NCI-H2227 (cell line): ENCODE data around the gene CCDC57.
A peak's percentile ranks its signal among the peaks of the same experiment; 100 is the strongest.
"Not testable (repeated sequence)": the region's sequence is repeated elsewhere in the genome, so short reads cannot be mapped to it uniquely, and the experiment has no call there.

Source experiments
- DNase-seq: peaks from one replicate; lab custom pipeline; 2025; ENCODE audit not compliant: unreplicated experiment; lab: John Stamatoyannopoulos, UW

The CCDC57 gene

GRCh38 chr17:82226146-82226808 lies 13.6 kb upstream of the CCDC57 start:
- no peak for DNase-seq

DNA sequence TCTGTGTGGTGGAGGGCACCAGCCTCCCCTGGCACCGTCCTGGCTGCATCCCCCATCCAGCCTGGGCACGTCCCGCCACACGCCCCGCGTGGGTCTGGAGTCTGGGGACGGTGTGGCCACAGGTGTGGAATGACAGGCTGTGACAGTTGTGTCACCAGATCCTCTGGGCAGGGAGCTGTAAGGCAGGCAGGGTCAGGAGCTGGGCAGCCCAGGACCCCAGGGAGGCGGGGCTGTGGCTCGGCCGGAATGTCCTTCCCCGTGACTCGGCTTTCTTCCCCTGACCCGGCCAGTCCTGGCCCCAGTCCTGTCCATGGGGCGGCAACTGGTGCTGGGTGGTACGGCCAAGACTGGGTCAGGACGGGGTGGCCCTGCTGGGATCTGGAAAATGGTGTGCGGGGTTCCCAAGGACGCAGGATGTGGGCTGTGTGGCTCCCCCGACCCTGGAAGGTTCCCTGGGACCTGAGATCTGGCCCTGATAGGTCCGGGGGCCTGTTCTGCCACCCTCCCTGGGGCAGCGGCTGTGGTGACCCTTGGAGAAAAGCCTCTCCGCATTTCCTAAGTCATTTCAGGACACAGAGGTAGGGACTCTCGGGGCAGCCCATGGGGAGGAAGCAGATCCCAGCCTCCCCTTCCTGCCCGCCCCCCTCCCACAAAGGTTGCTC lies 12.9 kb upstream of the CCDC57 start:
- DNase-seq, result no peak

DNA sequence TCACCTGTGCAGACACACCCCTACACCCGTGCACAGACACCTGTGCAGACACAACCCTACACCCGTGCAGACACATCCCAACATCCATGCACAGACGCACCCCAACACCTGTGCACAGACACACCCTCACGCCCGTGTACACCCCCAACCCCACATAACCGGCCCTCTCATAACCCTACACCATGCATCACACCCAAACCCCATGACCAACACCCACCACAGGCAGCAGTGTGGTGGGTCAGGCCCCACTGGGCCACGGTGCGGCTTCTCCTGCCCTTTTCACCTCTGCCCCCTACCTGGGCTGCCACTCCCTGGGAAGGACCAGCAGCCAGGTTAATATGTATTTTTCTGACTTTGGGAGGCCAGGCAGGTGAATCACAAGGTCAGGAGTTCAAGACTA lies 12.0 kb upstream of the CCDC57 start:
- DNase-seq, result no peak

DNA sequence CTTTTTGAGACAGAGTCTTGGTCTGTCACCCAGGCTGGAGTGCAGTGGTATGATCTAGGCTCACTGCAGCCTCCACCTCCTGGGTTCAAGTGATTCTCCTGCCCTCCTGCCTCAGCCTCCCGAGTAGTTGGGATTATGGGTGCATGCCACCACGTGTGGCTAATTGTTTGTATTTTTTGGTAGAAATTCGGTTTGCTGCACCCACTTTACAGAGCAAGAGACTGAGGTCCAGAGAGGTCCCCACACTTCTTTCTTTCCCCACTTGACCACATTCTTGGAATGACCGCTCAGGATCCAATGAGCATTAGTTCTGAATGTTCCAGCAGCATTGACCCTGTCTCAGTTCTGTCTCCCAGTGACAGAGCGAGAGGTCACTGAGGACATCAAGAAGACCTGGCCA lies 10.9 kb upstream of the CCDC57 start:
- no peak for DNase-seq

DNA sequence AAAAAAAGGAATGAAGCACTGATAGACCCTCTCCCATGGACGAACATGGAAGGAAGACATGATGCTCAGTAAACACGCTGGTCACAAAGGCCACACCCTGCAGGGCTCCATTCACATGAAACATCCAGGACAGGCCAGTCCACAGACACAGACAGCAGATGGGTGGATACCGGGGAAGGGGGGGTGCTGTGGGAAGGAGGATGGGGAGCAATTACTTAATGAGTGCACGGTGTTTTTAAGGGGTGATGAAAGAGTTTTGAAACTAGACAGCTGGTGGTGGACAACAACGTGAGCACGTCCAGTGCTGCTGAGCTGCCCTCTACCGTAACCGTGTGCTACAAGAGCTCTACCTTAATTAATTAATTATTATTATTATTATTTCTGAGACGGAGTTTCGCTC lies 10.2 kb upstream of the CCDC57 start:
- DNase-seq, result no peak

GRCh38 chr17:82221341-82221902 lies 8.8 kb upstream of the CCDC57 start:
- no peak for DNase-seq

GRCh38 chr17:82219753-82220709 lies 7.4 kb upstream of the CCDC57 start:
- DNase-seq, result no peak

DNA sequence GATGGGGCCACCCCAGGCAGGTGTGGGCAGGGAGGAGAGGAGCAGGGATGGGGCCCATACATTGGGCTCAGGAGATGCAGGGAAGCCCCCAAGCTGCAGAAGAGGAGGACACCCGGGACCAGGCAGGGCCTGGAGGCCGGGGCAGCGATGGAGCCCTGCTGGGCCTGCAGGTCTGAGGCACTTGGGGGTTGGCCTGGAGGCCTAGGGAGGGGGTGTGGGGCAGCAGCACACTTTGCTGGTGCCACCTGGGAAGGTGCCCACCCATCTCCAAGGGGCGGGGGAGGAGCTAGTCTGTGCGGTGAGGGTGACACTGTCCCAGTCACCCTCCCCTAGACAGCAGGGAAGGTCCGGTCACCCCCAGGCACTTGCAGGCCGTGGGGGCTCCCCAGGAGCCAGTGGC lies 6.4 kb upstream of the CCDC57 start:
- no peak for DNase-seq

DNA sequence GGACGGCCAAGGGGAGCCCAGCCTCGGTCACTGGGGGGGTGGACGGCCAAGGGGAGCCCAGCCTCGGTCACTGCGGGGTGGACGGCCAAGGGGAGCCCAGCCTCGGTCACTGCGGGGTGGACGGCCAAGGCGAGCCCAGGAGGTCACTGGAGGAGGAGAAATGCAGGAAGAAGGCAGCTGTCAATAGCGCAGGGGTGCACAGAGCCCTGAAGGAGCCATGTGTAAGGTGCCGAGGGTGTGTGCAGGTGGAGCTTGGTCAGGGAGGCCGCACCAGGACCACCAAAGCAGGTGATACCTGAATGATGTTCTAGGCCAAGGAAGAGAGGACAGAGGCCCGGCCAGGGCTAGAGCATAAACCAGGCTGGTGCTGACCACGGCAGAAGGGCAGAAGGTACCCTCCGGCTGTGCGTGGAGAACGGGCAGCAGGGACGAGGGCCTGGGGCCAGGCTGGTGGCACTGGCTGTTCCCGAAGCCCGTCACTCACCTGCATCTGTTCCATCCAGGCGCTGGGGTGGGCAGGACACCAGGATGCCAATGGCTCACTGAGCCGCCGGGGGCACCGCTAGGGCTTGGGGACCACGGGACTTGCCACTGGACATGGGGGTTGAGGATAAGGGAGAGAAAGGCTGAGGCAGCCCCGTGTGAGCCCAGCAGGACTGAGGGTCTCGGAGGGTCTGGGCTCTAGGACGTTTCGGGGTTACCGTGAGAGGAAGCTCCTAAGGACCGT lies 5.9 kb upstream of the CCDC57 start:
- DNase-seq, result no peak

DNA sequence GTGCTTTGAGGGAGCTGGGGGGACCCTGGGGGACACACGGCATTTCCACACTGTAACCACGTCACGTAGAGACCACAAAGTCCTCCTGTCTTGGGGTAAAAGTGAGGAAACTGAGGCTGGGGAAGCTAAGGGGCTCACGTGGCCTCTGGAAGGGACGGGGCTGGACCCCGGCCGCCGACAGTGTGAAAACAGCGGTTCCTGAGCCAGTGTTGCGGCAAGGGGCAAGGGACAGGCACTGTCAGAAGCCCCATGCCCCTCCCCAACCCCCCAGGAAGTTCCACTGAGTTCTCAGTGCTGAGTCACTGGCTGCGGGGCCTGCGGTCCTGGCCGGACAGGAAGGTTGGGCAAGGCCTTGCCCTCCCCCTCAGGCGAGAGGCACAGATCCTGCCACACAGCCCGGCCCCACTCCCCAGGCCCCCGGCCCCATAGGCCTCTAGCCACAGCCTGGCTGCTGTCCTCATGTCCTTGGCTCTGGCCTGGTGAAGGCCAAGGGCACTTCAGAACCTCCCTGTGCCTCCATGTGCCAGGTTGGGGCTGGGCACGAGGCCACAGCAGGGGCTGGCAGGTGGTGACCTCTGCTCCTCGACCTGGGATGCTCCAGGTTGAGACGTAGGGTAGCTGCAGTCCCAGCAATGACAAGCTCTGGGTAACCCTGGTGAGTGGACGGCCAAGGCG lies 5.0 kb upstream of the CCDC57 start:
- DNase-seq, result no peak

DNA sequence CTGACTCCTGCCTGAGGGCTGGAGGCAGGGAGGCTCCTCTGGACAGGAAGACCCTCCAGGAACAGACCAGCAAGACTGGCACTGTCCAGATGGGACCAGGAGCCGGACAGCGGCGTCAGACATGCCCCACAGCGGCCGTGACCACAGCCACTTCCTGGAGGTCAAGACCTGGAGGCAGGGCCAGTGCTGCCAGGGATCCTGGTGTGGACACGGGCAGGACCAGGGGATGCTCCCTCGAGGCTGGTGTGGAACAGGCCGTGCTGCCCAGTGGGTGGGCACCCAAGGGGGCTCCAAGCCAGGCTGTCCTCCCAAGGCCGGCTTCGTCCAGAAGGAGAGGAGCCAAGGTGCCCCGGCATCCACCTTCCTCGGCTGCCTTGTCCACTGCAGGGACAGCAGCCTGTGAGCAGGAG lies 4.5 kb upstream of the CCDC57 start:
- DNase-seq, result no peak

- no peak for DNase-seq
Measured at GRCh38 chr17:82216301-82217119, 3.9 kb upstream of the CCDC57 start.

- no peak for DNase-seq
Measured at GRCh38 chr17:82215972-82216300, 3.3 kb upstream of the CCDC57 start.

DNA sequence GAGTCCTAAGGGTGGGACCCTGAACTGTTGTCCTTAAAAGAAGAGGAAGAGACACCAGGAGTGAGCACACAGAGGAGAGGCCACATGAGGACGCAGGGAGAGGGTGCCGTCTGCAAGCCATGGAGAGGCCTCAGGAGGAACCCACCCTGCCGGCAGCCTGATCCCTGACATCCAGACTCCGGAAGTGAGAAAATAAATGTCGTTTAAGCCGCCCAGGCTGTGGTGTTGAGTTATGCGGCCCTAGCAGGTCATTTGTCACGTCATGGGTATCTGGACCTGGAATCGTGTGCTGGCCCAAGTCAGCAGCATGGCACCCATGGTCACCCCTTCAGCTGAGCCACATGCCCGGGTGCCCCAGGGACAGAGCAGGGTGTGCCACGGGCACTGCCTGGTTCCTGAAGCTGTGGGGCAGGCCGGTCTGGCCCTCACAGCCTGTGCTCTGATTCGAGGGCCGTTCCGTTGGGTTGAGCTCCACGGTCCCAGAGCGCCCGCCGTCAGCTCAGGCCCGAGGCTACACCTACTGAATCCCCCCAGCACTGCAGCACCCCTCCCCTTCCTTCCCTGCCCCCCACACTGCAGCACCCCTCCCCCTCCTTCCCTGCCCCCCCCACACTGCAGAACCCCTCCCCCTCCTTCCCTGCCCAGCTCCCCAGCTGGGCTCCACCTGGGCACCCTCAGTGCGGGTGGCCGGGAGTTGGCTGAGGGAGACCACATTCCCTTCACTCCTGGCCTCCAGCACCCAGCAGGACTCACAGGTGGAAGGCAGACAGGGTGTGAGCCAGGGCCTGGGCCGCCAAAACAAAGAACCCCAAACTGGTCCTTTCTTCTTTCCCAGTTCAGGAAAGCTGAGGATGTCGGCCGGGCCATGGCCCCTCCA lies 2.7 kb upstream of the CCDC57 start:
- no peak for DNase-seq

DNA sequence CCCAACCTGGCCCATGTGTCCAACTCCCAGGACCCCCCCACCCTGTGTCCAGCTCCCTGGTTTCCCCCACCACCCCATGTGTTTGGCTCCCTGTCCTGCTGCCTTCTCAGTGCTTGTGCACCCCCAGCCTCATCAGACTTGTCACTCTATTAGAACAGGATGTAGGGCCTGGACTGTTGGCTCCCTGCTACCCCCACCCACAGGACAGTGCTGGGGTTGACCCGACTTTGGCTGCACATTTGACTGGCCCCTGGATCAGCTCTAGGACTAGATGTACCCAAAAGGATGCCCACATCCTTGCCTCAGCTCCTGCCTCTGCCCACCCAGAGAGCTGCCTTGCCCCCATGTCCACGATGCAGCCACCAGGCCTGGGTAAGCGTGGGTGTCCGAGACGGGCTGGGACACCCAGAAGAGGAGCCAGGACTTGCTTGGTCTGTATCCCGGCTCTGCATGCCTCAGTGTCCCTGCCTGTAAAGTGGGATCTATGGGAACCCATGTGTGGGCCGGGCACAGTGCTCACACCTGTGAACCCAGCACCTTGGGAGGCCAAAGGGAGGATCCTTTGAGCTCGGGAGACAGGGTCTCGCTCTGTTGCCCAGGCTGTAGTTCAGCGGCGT lies 1.5 kb upstream of the CCDC57 start:
- DNase-seq, result no peak

GRCh38 chr17:82213251-82214011 lies 789 bp upstream of the CCDC57 start:
- peak; percentile 72 for DNase-seq

- not testable (repeated sequence) for DNase-seq
Measured at GRCh38 chr17:82210655-82211054, 2.0 kb downstream of the CCDC57 start.
